ENCODE data around the gene NR4A1. TPM values are rescaled to one million over a fixed set of nuclear protein-coding genes. Genes with fewer than 3 reads are reported as not detected.

The NR4A1 gene
- total and polyA plus RNA-seq, 9 of the 15 experiments (the other 6 are each of a cell fraction or from before 2014, with no cell fraction given): 0.07 to 4.7 (median 1.9) TPM; not detected in 1

DNA sequence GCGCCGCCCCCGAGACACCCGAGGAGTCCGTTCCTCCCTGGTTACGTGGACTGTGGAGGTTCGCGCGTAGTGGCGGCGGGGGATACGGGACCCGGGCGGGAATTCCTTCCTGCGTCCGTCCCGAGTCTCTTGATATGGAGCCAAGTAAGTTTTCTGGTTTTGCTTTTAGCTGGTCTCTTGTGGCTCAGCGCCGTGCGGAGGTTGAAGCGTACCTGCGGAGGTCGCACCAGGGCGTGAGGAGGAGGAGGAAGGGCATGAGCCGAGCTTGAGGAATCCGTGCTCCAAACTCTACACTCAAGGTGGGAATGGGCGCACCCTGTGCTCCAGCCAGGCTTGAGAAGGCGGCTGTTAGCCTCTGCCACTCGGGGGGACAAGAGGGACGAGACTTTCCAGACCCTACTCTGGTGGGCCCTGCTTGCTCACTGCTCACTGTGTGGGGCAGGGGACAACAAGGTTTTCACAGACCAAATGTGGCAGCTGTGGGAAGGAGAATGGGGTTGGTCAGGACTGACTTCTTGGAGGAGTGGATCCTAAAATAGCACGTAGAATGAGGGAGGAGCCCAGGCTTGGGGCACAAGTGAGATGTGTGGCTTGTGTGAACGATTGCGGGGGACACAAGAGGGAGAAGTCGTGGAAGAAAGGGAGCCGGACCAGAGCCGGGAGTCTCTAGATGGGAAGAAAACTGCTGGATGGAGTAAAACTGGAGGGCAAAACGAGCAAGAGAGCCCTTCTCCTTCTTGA is 19.1 kb downstream of the NR4A1 start:
- ChIA-PET POLR2A (interaction anchor here (0.6 to 5.6 kb wide), 13 partner anchors 9 to 60 kb away, joined by 3 to 23 read pairs (median 5); partner anchors contain the start of genes NR4A1 and SMIM41), CTCF (ENCODE audit: low intra/inter-chr PET ratio) (interaction anchor here (2.3 kb wide), 1 partner anchor 44 kb away, joined by 18 read pairs; no protein-coding TSS in a partner anchor)
- peaks cover 0 to 4% of the 10 kb centered on the region in 2 experiments; a peak in 2 of 5 replicates for H3K27me3 ChIP-seq (ENCODE audit: control insufficient read depth in 2 of 2, insufficient read depth in 2 of 2, low read length in 2 of 2)
- TSS peak; percentile 71 for BruUV-seq (replicated peaks)
- H3K27ac ChIP-seq (ENCODE audit: extremely low read depth, low read depth, low read length): peak overlapping the region; percentile 87
- under 1% methylated on average over 33 of the region's 37 CpGs for WGBS (ENCODE audit: insufficient coverage, low coverage, missing lambda C conversion rate)
- DNase-seq (ENCODE audit: extremely low read depth in 1 of 4, low spot score in 3 of 4): peak in 1 of 4 experiments; percentile 32
- peak overlapping the region; percentile 79 to 97 for H3K9ac ChIP-seq (ENCODE audit: insufficient read depth in 1 of 2, low read depth in 2 of 2, low read length in 2 of 2)
- peaks cover 36% of the 10 kb centered on the region for H3K36me3 ChIP-seq (ENCODE audit: control insufficient read depth, insufficient read depth, low read length)
- peaks cover 9% of the 10 kb centered on the region; the same call in 1 of the 2 replicates for H4K20me1 ChIP-seq (replicated peaks; ENCODE audit: control insufficient read depth, insufficient read depth, low read length)
- H3K79me2 ChIP-seq (ENCODE audit: control insufficient read depth, insufficient read depth, low read length): peaks cover 39% of the 10 kb centered on the region
- H3K4me3 ChIP-seq: peak overlapping the region; percentile 65
- in situ Hi-C loops (cut with MboI): no loop called here
- peak overlapping the region; percentile 96 for H2AFZ ChIP-seq (ENCODE audit: low read depth, low read length)
- peak overlapping the region; percentile 96 for H3K4me2 ChIP-seq (ENCODE audit: insufficient read depth, low read length)
- H3K9me1 ChIP-seq (ENCODE audit: control insufficient read depth, insufficient read depth, low read length): no peaks in the 10 kb centered on the region
- FAIRE-seq: no peak
- no peaks in the 10 kb centered on the region for H3K9me3 ChIP-seq (replicated peaks; ENCODE audit: control insufficient read depth, insufficient read depth, low read depth, low read length)
- intact Hi-C loops (cut with micrococcal nuclease): no loop called here
- H3K4me1 ChIP-seq (replicated peaks in 1 of 2; ENCODE audit: control insufficient read depth in 2 of 2, insufficient read depth in 2 of 2, low read length in 2 of 2): peaks cover 9 to 16% of the 10 kb centered on the region in 2 experiments
- peak; percentile 69 for ATAC-seq
- TF ChIP-seq ZNF561 (CRISPR knock-in tag; conservative IDR thresholded peaks at IDR 0.05) (no peak), NUFIP1 (IDR thresholded peaks at IDR 0.05; ENCODE audit: partially characterized antibody) (no peak), ZNF551 (CRISPR knock-in tag; IDR thresholded peaks at IDR 0.05) (no peak), KLF1 (tag; IDR thresholded peaks at IDR 0.05) (no peak), ZNF436 (CRISPR knock-in tag; IDR thresholded peaks at IDR 0.05) (no peak), MTA2 (IDR thresholded peaks at IDR 0.05; ENCODE audit: low read depth) (no peak), TCF7 (IDR thresholded peaks at IDR 0.05; ENCODE audit: borderline replicate concordance) (no peak), KDM5B (IDR thresholded peaks at IDR 0.05; ENCODE audit: insufficient replicate concordance, low read depth, low read length) (peak; percentile 24), SNIP1 (IDR thresholded peaks at IDR 0.05; ENCODE audit: low read depth) (no peak), ZNF263 (CRISPR knock-in tag; IDR thresholded peaks at IDR 0.05; ENCODE audit: borderline replicate concordance) (0 out of 2 replicates have a peak, but pooled peaks have one; percentile 16), LARP7 (IDR thresholded peaks at IDR 0.05) (no peak), TCF3 (CRISPR knock-in tag; IDR thresholded peaks at IDR 0.05) (no peak)
- TF ChIP-seq, protein P1, sequence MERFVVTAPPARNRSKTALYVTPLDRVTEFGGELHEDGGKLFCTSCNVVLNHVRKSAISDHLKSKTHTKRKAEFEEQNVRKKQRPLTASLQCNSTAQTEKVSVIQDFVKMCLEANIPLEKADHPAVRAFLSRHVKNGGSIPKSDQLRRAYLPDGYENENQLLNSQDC (CRISPR knock-in tag; IDR thresholded peaks at IDR 0.05): no peak
- TF ChIP-seq, protein P2, sequence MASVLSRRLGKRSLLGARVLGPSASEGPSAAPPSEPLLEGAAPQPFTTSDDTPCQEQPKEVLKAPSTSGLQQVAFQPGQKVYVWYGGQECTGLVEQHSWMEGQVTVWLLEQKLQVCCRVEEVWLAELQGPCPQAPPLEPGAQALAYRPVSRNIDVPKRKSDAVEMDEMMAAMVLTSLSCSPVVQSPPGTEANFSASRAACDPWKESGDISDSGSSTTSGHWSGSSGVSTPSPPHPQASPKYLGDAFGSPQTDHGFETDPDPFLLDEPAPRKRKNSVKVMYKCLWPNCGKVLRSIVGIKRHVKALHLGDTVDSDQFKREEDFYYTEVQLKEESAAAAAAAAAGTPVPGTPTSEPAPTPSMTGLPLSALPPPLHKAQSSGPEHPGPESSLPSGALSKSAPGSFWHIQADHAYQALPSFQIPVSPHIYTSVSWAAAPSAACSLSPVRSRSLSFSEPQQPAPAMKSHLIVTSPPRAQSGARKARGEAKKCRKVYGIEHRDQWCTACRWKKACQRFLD (CRISPR knock-in tag; IDR thresholded peaks at IDR 0.05): no peak
- TF ChIP-seq, protein P3, sequence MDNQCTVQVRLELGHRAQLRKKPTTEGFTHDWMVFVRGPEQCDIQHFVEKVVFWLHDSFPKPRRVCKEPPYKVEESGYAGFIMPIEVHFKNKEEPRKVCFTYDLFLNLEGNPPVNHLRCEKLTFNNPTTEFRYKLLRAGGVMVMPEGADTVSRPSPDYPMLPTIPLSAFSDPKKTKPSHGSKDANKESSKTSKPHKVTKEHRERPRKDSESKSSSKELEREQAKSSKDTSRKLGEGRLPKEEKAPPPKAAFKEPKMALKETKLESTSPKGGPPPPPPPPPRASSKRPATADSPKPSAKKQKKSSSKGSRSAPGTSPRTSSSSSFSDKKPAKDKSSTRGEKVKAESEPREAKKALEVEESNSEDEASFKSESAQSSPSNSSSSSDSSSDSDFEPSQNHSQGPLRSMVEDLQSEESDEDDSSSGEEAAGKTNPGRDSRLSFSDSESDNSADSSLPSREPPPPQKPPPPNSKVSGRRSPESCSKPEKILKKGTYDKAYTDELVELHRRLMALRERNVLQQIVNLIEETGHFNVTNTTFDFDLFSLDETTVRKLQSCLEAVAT (IDR thresholded peaks at IDR 0.05): no peak
- TF ChIP-seq, protein P4, sequence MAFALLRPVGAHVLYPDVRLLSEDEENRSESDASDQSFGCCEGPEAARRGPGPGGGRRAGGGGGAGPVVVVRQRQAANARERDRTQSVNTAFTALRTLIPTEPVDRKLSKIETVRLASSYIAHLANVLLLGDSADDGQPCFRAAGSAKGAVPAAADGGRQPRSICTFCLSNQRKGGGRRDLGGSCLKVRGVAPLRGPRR (CRISPR knock-in tag; IDR thresholded peaks at IDR 0.05): no peak

Data from K562 (cell line).